ENCODE results near the gene EHD1.
A peak's percentile ranks its signal among the peaks of the same experiment; 100 is the strongest.

The EHD1 gene

GRCh38 chr11:64842851-64843685, 35.4 kb downstream of the EHD1 start:
- ATAC-seq (no peak), DNase-seq (ENCODE audit: low spot score in 2 of 2) (no peak)
- H3K27ac Mint-ChIP-seq: peak overlapping the region; percentile 58
- peaks cover 14% of the 10 kb centered on the region for H3K36me3 Mint-ChIP-seq
- H3K9me3 Mint-ChIP-seq: no peaks in the 10 kb centered on the region
- H3K4me3 Mint-ChIP-seq: peak overlapping the region; percentile 71
- H3K4me1 Mint-ChIP-seq: peaks cover 30% of the 10 kb centered on the region

- no peak overlapping the region for H3K4me3 Mint-ChIP-seq
- ATAC-seq: no peak
- peaks cover 13% of the 10 kb centered on the region for H3K36me3 Mint-ChIP-seq
- no peaks in the 10 kb centered on the region for H3K9me3 Mint-ChIP-seq
- no peak overlapping the region for H3K27ac Mint-ChIP-seq
- DNase-seq (ENCODE audit: low spot score in 2 of 2): no peak
- peaks cover 26% of the 10 kb centered on the region for H3K4me1 Mint-ChIP-seq
Measured at GRCh38 chr11:64842366-64842759, 36.1 kb downstream of the EHD1 start.

- Mint-ChIP-seq H3K9me3 (no peaks in the 10 kb centered on the region), H3K4me1 (peaks cover 27% of the 10 kb centered on the region), H3K36me3 (peaks cover 13% of the 10 kb centered on the region), H3K4me3 (no peak overlapping the region), H3K27ac (no peak overlapping the region)
- DNase-seq (ENCODE audit: low spot score in 2 of 2) (no peak), ATAC-seq (no peak)
Measured at GRCh38 chr11:64841592-64842365, 36.6 kb downstream of the EHD1 start.

GRCh38 chr11:64839887-64840782, 38.3 kb downstream of the EHD1 start:
- H3K4me1 Mint-ChIP-seq: peaks cover 25% of the 10 kb centered on the region
- ATAC-seq: no peak

GRCh38 chr11:64839335-64839734, 39.1 kb downstream of the EHD1 start:
- H3K4me3 Mint-ChIP-seq: no peak overlapping the region
- H3K27ac Mint-ChIP-seq: no peak overlapping the region
- H3K9me3 Mint-ChIP-seq: no peaks in the 10 kb centered on the region

More at GRCh38 chr11:64839887-64840782, 38.3 kb downstream of the EHD1 start:
- Mint-ChIP-seq H3K4me3 (no peak overlapping the region), H3K36me3 (peaks cover 13% of the 10 kb centered on the region), H3K9me3 (no peaks in the 10 kb centered on the region), H3K27ac (no peak overlapping the region)
- no peak for DNase-seq (ENCODE audit: low spot score in 2 of 2)

GRCh38 chr11:64838600-64839334, 39.7 kb downstream of the EHD1 start:
- H3K36me3 Mint-ChIP-seq: peaks cover 9% of the 10 kb centered on the region
- H3K27ac Mint-ChIP-seq: no peak overlapping the region
- H3K9me3 Mint-ChIP-seq: no peaks in the 10 kb centered on the region
- peaks cover 17% of the 10 kb centered on the region for H3K4me1 Mint-ChIP-seq
- no peak overlapping the region for H3K4me3 Mint-ChIP-seq
- ATAC-seq (no peak), DNase-seq (ENCODE audit: low spot score in 2 of 2) (no peak)

More at GRCh38 chr11:64839335-64839734, 39.1 kb downstream of the EHD1 start:
- Mint-ChIP-seq H3K4me1 (peaks cover 21% of the 10 kb centered on the region), H3K36me3 (peaks cover 13% of the 10 kb centered on the region)
- DNase-seq (ENCODE audit: low spot score in 2 of 2) (no peak), ATAC-seq (no peak)

GRCh38 chr11:64837887-64838351, 40.5 kb downstream of the EHD1 start:
- DNase-seq (ENCODE audit: low spot score in 2 of 2) (no peak), ATAC-seq (no peak)
- Mint-ChIP-seq H3K9me3 (no peaks in the 10 kb centered on the region), H3K36me3 (peaks cover 1% of the 10 kb centered on the region), H3K4me1 (peaks cover 8% of the 10 kb centered on the region), H3K27ac (no peak overlapping the region), H3K4me3 (no peak overlapping the region)

- no peaks in the 10 kb centered on the region for H3K36me3 Mint-ChIP-seq
- no peak overlapping the region for H3K4me3 Mint-ChIP-seq
- H3K4me1 Mint-ChIP-seq: peaks cover 7% of the 10 kb centered on the region
- DNase-seq (ENCODE audit: low spot score in 2 of 2) (no peak), ATAC-seq (no peak)
- no peaks in the 10 kb centered on the region for H3K9me3 Mint-ChIP-seq
- peak overlapping the region; percentile 72 for H3K27ac Mint-ChIP-seq
Measured at GRCh38 chr11:64836448-64837072, 41.9 kb downstream of the EHD1 start.

- H3K27ac Mint-ChIP-seq: no peak overlapping the region
- DNase-seq (ENCODE audit: low spot score in 2 of 2) (no peak), ATAC-seq (no peak)
- peaks cover 7% of the 10 kb centered on the region for H3K4me1 Mint-ChIP-seq
- H3K4me3 Mint-ChIP-seq: no peak overlapping the region
- no peaks in the 10 kb centered on the region for H3K9me3 Mint-ChIP-seq
- H3K36me3 Mint-ChIP-seq: no peaks in the 10 kb centered on the region
Measured at GRCh38 chr11:64835616-64836447, 42.6 kb downstream of the EHD1 start.

GRCh38 chr11:64834723-64835615, 43.5 kb downstream of the EHD1 start:
- DNase-seq (ENCODE audit: low spot score in 2 of 2) (no peak), ATAC-seq (no peak)
- Mint-ChIP-seq H3K36me3 (no peaks in the 10 kb centered on the region), H3K4me1 (peaks cover 7% of the 10 kb centered on the region), H3K9me3 (no peaks in the 10 kb centered on the region), H3K4me3 (no peak overlapping the region), H3K27ac (no peak overlapping the region)

- H3K27ac Mint-ChIP-seq: no peak overlapping the region
Measured at GRCh38 chr11:64834031-64834722, 44.2 kb downstream of the EHD1 start.

GRCh38 chr11:64833509-64833908, 44.9 kb downstream of the EHD1 start:
- Mint-ChIP-seq H3K9me3 (no peaks in the 10 kb centered on the region), H3K4me3 (no peak overlapping the region), H3K36me3 (no peaks in the 10 kb centered on the region), H3K4me1 (peaks cover 7% of the 10 kb centered on the region), H3K27ac (no peak overlapping the region)
- DNase-seq (ENCODE audit: low spot score in 2 of 2): no peak
- no peak for ATAC-seq

More at GRCh38 chr11:64834031-64834722, 44.2 kb downstream of the EHD1 start:
- H3K4me1 Mint-ChIP-seq: peaks cover 7% of the 10 kb centered on the region
- H3K4me3 Mint-ChIP-seq: no peak overlapping the region
- no peaks in the 10 kb centered on the region for H3K36me3 Mint-ChIP-seq
- DNase-seq (ENCODE audit: low spot score in 2 of 2) (no peak), ATAC-seq (no peak)
- H3K9me3 Mint-ChIP-seq: no peaks in the 10 kb centered on the region
